GM19328 (cell line): ENCODE data around the gene EVI5.
"Not testable (repeated sequence)": the region's sequence is repeated elsewhere in the genome, so short reads cannot be mapped to it uniquely, and the experiment has no call there.

ENCODE experiments used
- ATAC-seq: cut with Tn5 transposase; IDR thresholded peaks from one replicate; pipeline ENCODE4 v1.9.1; 2021; ENCODE audit warnings: mild to moderate bottlenecking, moderate library complexity; ENCODE audit not compliant: unreplicated experiment

EVI5 gene

DNA sequence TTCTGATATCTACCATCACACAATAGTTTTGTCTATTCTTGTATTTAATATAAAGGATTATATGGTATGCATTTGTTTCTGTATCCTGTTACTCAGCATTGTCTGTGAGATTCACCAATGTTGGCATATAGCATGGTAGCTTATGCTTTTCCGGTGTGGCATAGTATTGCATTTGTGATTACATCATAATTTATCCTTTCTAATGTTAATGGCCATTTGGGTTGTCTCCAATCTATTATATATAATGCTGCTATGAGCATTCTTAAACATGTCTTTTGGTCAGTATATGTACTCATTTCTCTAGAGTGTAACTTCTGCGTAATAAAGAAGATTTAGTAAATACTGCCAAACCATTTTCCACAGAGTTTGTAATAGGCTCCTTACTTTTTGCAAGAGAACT lies 257.2 kb downstream of the EVI5 start:
- ATAC-seq = no peak

GRCh38 chr1:92524944-92525590 lies 259.8 kb downstream of the EVI5 start:
- not testable (repeated sequence) for ATAC-seq

DNA sequence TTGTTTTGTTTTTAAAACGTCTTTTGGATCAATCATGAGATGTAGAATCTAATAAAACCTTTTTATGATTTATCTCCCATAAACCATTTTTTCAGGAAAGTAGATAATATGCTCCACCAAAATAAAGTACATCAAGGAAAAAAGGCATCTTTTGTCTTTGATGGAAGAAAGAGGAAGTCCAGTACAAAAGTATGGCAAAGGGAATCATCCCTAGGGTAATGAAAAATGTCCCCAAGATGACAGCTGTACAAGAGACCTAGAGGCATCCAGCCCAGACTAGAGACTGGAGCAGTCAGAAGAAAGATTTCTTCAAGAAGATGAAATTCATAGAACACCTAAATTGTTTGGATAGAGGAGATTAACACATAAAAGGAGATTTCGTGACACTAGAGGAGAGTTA lies 265.9 kb downstream of the EVI5 start:
- ATAC-seq = no peak

DNA sequence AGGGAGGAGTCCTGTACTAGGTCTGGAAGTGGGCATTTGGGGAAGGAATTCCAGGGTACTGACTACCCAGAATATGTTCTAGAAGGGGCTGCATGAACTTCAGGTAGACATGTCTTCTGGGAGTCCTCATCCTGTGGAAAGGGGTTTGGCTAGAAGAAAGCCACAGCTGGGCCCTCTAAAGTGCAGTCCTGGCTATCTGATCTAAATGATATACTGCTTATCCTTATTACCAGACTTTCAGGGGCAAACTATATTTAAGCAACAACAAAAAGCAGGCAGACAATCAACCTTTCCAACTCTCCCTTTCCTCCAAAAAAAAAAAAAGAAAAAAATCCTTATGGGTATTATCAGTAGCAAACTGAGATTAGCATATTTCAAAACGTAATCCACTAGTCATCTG lies 268.3 kb downstream of the EVI5 start:
- no peak for ATAC-seq

DNA sequence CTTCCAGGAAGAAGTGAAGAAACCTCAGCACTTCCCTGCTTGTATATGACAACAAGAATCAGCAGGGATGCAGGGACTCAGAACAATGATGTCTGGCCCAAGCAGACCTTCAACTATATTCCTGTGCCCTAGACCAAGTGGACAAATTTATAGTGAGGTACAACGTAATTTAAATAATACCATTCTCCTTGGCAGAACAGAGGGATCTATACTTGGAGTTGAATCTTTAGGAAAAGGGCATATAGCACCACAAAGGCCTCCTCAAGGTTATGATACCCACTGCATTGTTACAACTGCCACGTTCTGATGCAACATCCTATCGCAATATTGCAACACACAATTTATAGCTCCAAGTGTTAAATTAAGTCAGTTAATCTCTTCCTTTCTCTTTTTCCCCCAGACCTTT lies 269.1 kb downstream of the EVI5 start:
- no peak for ATAC-seq

DNA sequence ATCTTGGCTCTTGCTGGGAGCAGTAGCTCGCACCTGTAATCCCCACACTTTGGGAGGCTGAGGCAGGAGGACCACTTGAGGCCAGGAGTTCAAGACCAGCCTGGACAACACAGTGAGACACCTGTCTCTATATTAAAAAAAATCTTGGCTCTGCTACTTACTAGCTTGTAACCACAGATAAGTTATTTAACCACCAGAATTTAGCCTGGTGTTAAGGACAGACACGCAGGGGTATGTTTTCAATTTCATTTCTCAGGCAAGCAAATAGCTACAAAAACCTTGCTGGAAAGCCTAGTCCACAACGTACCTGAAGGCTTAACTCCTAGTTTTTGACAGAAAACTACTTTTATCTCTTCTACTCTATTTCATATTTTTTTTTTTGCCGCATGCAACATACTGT lies 273.4 kb downstream of the EVI5 start:
- no peak for ATAC-seq

- no peak for ATAC-seq
Measured at GRCh38 chr1:92509619-92510018, 275.3 kb downstream of the EVI5 start.

DNA sequence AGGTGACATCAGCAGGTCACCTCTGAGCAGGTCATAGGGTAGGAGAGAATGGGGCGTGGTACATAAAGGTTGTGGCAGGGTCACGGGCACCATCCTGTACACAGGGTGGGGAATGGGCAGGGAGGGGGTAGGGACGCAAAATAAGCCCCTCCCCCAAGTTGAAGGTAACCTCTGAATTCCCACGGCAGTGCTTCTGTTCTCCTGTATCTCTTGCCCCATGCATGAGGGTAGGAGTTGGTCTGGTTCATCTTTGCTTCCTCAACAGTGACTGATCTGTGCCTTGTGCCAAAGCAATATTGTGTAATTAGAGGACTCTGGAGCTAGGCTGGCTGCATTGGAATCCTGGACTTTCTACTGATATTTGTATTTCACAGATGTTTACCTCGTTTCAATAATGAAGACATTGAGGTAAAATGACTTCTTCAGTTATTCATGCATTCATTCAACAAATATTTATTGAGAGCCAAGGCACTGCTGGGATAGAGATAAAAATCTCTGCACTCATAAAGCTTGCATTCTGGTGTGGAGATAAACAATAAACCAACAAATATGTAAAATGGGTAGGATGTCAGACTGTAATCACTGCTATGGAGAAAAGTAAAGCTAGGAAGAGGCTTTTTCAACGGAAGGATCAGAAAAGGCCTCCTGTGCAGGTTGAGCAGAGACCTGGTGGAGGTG lies 279.8 kb downstream of the EVI5 start:
- no peak for ATAC-seq

GRCh38 chr1:92504291-92505014 lies 280.5 kb downstream of the EVI5 start:
- no peak for ATAC-seq

GRCh38 chr1:92503926-92504285 lies 281.0 kb downstream of the EVI5 start:
- ATAC-seq = no peak

GRCh38 chr1:92503043-92503925 lies 281.6 kb downstream of the EVI5 start:
- ATAC-seq = no peak

DNA sequence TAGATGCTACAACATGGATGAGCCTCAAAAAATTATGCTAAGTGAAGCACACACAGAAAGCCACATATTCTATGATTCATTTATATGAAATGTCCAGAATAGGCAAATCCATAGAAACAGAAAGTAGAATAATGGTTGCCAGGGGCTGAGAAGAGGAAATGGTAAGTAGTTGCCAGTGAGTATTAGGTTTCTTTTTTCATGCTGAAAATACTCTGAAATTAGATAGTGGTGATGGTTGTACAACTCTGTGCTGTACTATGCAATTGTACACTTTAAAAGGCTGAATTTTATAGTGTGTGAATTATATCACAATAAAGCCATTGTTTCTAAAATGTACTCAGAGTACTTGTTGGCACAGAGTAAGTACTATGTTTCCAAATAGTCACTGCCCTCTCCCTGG lies 282.7 kb downstream of the EVI5 start:
- ATAC-seq = no peak

DNA sequence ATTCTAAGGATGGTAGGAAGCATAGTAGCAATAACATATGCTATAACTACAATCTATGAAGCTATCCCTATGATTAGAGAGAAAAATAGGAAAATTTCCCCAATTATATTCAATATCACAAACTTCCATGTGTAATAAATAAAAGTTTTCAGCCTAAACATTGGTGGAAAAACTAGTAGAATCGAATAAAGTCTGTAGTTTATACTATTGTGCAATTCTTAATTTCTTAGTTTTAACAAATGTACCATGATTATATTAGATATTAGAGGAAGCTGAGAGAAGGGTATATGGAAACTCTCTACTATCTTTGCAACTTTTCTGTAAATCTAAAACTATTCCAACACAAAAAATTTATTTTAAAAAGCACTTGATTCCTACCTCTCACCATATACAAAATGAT lies 284.4 kb downstream of the EVI5 start:
- ATAC-seq = no peak

DNA sequence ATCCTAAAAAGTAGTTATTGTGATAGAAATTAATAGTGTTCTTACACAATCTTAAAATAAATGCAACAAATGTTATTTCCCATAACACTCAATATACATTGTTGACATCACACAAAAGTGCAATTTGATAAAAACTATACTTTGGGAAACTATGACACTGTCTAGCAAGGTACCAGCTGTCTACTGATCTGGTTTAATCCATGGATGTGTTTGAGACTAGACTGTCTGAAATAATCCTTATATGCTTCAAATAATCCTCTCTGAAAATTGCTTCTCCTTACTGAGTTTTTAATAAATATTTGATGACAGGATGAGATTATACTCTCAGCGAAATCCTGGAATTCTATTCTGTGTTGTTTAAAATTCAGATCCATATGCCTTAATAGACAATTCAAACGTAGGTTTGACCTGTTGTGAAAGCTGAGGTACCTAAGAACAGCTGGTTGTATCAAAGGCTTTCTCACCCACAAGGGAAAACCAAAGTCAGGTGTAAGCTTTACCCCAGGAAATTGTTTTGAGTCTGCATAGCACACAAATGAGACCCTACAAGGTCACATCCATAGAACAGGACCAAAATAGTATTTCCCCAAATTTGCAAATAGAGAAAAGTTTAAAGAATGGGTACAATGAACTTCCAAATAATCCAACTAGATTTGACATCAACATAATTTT lies 289.4 kb downstream of the EVI5 start:
- no peak for ATAC-seq

DNA sequence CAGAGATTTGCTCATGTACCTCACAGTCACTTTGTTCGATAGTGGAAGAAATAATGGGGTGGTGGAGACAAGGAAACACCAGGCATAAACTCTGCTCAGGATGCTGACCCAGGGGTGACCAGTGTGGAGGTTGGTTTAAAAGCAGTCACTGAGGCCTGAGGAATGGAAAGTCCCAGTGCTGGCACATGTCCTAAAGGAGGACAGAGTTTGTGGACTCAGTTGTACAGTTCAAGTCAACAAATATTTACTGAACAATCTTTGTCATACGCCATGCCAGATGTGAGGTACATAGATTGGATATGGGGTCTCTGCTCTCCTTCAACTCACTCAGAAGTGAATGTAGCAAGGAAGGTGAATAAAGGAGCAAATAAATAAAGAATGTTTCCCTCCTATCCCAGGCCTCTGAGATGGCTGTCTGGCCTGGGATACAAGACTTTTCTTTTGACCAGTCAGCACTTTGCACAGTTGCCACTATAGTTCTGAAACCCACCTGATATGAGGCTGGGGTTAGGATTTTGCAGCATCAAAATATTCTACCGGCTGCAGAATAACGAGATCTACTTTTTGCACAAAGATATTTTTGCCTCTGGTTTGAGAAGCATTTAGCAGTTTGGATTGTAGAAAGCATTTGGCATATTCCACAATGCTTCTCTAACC lies 290.3 kb downstream of the EVI5 start:
- ATAC-seq = no peak

DNA sequence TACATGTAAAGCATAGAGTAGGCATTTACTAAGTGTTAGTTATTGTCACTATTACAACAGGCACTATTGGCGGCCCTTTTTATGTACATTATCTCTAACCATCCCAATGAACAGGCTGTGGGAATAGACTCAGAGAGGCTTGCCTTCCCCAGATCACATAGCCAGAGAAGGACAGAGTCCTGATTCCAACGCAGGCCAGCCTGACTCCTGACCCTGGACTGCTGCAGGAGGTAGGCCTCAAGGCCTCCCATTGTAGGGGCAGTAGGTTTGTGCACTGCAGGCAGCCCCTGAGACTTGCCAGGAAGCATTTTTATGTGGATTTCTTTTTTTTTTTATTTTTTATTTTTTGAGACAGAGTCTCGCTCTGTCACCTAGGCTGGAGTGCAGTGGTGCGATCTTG lies 291.8 kb downstream of the EVI5 start:
- ATAC-seq = no peak

DNA sequence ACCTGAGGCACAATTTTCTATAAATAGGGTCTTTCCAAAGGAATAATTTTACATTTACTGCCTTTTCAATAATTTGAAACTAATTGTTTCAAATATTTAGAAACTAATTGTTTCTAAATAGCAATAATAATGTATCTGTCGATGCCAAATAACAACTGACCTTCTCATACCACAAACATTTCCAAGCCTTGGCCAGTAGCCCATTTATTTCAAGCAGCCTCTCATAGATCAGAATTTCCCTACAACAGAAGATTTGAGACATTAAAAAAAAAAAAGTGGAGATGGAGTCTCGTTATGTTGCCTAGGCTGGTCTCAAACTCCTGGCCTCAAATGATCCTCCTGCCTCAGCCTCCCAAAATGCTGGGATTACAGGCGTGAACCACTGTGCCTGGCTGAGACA lies 296.1 kb downstream of the EVI5 start:
- no peak for ATAC-seq

- ATAC-seq = no peak
Measured at GRCh38 chr1:92488416-92488815, 296.5 kb downstream of the EVI5 start.

- ATAC-seq = no peak
Measured at GRCh38 chr1:92487078-92487605, 297.8 kb downstream of the EVI5 start.
